GM20431 (cell line): ENCODE measurements around the gene DYDC2.
"Not testable (repeated sequence)": the region's sequence is repeated elsewhere in the genome, so short reads cannot be mapped to it uniquely, and the experiment has no call there.

Source experiments
- in situ Hi-C: fragments of 300-500 bp; cut with MseI, MboI; formaldehyde crosslinking; loops from one replicate; pipeline ENCODE4 v1.15.0; 2020; ENCODE audit warnings: low sequenced_read_pairs; ENCODE audit not compliant: unreplicated experiment

Gene DYDC2, protein sequence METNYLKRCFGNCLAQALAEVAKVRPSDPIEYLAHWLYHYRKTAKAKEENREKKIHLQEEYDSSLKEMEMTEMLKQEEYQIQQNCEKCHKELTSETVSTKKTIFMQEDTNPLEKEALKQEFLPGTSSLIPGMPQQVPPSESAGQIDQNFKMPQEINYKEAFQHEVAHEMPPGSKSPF

GRCh38 chr10:80356563-80356988 lies at the start of gene DYDC2, which contains the start of gene DYDC1:
Gene DYDC2, plus strand, starts transcription at chr10:80356781. Its CDS starts 5,663 bp downstream, at chr10:80362444.
Gene DYDC1, minus strand, starts transcription at chr10:80356755. Its CDS starts 4,154 bp downstream, at chr10:80352601.
- in situ Hi-C loops: no loop called here

DNA sequence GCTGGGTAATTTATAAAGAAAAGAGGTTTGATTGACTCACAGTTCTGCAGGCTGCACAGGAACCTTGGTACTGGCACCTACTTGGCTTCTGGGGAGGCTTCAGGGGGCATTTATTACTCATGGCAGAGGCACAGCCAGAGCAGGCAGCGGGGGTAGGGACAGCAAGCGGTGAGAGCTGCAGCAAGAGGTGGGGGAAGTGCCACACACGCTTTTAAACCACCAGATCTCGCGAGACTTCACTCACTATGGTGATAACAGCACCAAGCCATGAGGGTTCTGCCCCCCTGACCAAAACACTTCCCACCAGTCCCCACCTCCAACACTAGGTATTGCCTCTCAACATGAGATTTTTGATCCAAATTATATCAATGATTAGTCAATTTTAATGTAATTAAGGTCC lies 43.1 kb upstream of the DYDC2 start:
- in situ Hi-C loops: no loop called here

- in situ Hi-C loops: no loop called here
Measured at GRCh38 chr10:80315391-80315790, 41.2 kb upstream of the DYDC2 start.

GRCh38 chr10:80318742-80319141 lies 37.8 kb upstream of the DYDC2 start:
- in situ Hi-C loops: no loop called here

DNA sequence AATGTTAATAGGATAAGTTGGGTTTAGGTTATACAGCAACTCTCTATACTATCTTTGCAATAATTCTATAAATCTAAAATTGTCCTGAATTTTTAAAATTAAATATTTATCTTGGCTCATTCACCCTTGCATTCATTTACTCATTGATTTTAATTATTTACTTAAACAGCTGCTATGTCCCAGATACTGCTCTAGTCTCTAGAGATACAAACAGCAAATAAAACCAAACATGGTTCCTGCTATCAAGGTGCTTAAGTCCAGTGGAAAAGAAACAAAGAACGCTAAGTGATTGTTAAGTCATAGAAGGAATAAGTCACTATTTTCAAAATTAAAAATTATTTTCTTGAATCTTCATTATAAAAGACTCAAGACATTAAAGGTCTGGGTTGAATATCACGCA lies 37.3 kb upstream of the DYDC2 start:
- in situ Hi-C loops: no loop called here

- in situ Hi-C loops: no loop called here
Measured at GRCh38 chr10:80319725-80320290, 36.8 kb upstream of the DYDC2 start.

GRCh38 chr10:80320377-80320776 lies 36.2 kb upstream of the DYDC2 start:
- in situ Hi-C loops: no loop called here

- in situ Hi-C loops: no loop called here
Measured at GRCh38 chr10:80321183-80321582, 35.4 kb upstream of the DYDC2 start.

DNA sequence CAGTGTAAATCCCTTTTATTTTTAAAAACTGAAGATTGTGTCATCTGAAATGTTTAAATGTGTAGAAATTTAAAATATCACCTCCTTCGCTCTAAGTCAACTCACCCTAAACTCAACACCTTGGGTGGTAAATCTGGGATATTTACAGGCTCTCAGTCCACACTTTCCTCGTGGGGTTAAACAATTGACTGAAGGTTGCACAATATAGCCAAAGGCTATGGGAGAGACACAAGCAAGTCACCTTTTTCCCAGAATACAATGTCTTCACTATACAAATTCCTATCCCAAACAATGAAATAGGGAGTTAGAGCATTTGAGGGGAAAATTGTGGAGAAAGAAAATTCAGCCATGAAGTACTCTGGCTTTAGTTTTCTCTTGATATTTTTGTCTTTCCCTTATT lies 34.4 kb upstream of the DYDC2 start:
- in situ Hi-C loops: no loop called here

GRCh38 chr10:80322711-80323110 lies 33.9 kb upstream of the DYDC2 start:
- in situ Hi-C loops: no loop called here

GRCh38 chr10:80323311-80323710 lies 33.3 kb upstream of the DYDC2 start:
- in situ Hi-C loops: no loop called here

DNA sequence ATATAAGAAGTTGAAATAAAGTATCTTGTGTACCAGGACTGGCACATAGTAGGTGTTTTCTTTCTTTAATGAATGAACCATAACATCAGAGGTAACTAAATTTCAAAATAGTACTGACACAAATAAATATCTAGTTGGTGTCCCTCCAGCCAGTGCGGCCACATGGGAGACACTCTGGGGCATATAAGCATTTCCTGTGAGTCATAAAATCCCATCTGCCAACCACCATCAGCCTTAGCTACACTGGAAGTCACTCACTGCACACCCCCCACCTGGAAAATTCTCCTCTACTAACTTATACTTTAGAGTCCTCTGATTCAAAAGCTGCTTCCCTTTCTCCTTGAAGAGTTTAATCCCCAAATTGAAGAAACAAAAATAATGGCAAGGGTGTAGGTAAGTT lies 32.5 kb upstream of the DYDC2 start:
- in situ Hi-C loops: no loop called here

DNA sequence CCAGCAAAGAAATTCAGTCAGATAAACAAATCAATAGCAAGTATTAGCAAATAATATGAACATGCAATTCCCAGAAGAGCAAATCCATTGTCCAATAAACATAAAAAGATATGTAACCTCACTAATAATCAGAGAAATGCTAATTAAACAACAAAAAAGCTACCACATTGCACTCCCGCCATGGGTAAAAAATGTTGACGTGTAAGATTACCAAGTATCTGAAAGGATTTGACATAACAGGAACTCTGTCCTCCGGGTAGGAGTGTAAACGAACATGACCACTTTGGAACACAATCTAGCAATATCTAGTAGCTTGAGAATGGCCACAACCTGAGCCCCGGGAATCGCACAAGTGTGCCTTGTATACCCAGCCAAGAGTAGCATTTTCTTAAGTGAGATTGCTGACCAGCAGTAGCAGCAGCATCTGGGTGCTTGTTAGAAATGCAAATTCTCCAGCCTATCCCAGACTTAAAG lies 31.7 kb upstream of the DYDC2 start:
- in situ Hi-C loops: no loop called here

GRCh38 chr10:80333983-80334382 lies 22.6 kb upstream of the DYDC2 start:
- in situ Hi-C loops: no loop called here

DNA sequence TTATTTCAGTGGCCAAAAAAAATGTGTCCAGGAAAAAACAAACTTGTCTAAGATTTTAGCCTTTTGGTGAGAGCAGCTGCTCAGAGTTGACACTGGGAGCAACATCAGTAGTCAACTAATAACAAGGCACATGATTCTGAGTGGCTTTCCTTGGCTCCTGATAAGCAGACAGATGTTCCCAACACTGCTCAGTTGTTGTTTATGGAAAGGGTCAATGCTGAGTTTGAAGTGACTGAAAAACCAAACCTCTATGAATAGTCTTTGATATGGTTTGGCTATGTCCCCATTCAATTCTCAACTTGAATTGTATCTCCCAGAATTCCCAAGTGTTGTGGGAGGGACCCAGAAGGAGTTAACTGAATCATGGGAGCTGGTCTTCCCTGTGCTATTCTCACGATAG lies 12.3 kb upstream of the DYDC2 start:
- in situ Hi-C loops: no loop called here

DNA sequence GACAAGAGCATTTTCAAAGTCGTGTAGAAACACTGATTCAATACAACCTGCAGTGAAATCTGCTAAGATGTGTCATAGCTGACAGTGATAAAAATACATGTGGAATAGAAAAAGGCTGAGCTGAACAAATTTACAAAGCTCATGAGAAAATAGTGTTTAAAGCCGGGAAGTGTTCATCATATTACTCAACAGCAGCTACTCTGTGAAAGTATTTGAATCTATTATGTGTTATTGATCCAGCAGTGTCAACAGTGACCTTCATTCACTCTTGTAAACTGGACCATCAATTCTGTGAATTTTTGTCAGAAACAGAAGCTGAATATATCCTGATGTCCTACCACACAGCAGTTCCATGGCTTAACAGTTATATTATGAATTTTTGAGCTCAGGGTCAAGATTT lies 11.7 kb upstream of the DYDC2 start:
- in situ Hi-C loops: no loop called here

DNA sequence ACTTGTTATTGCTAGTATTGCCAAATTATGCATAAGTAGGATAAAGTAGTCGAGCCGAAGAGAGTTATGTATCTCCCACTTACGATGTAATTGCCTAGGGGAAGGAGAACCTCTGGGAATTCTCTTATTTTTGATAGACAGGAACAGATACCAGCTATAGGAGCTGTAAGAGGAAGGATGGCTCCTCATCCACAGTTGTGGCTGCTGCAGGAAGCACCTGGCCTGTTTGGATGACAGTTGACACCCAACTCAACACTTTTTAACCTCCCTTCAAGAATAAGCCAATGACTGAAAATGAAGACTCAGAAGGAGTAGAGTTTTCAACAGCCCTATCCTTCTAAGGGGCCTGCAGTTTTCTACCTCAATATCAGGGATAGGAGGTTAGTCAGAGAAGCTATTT lies 6.3 kb upstream of the DYDC2 start:
- in situ Hi-C loops: no loop called here

GRCh38 chr10:80351220-80351619 lies 5.4 kb upstream of the DYDC2 start:
- in situ Hi-C loops: no loop called here

DNA sequence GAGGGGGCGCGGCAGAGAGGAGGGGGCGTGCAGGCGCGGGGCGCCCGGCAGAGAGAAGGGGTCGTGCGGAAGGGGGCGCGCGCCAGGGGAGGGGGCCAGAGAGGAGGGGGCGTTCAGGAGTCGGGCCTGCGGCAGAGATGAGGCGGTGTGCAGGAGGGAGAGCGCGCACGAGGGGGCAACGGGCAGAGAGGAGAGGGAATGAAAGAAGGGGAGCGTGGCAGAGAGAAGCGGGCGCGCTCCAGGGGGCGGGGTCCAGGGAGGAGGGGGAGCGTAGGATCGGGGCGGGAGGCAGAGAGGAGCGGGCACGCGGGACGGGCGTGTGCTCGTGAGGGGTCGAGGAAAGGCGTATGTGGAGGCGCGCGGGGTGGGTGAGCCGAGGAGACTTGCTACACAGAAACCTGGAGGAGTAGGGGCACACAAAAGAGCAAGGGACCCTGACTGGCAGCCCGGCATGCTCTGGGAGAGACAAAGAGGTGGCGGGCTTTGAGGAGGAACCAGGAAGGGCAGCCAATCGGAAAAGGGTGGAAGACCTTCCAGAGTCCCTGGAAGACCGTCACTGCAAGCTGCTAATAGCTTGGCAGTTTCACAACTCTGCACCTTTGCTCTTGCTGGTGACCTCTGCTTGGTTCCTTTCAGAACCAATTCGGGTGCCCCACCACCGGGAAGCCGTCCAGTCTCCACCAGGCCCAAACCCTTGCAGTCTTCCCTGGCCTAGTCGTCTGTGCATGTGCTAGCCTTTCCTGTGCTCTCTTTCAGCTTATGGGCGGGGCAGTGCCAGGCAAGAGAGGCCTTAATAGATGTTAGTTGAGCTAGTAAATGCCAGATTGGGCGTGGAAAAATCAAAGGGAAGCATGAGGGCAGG lies 639 bp downstream of the DYDC2 start:
- in situ Hi-C loops: no loop called here

- in situ Hi-C loops: no loop called here
Measured at GRCh38 chr10:80357851-80358125, 1.2 kb downstream of the DYDC2 start.

DNA sequence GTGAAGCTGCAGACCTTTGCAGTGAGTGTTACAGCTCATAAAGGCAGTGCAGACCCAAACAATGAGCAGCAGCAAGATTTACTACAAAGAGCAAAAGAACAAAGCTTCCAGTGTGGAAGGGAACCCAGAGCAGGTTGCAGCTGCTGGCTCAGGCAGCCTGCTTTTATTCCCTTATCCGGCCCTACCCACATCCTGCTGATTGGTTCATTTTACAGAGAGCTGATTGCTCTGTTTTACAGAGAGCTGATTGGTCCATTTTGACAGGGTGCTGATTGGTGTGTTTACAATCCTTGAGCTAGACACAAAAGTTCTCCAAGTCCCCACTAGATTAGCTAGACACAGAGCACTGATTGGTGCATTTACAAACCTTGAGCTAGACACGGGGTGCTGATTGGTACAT lies 2.3 kb downstream of the DYDC2 start:
- in situ Hi-C loops: not testable (repeated sequence)
